Prostate gland (tissue), 2 donors: ENCODE data around the gene ZFHX3. TPM values are rescaled to one million over a fixed set of nuclear protein-coding genes. Genes with fewer than 3 reads are reported as not detected.
A peak's percentile ranks its signal among the peaks of the same experiment; 100 is the strongest.

Experiments used
- DNase-seq: peaks from one replicate; pipeline ENCODE4 v3.0.0-alpha.2; 2019; ENCODE audit warnings: low spot score
- H3K27ac ChIP-seq, 2 donors: fragments of 200-600 bp; sonication (generic); 2 replicates each; pipeline ENCODE4 v1.5.1; 2017 to 2019
- H3K27me3 ChIP-seq: fragments of 200-600 bp; sonication (generic); replicated peaks from 2 replicates; pipeline ENCODE4 v1.5.1; 2019; ENCODE audit not compliant: insufficient read depth
- H3K36me3 ChIP-seq, 2 donors: fragments of 200-600 bp; sonication (generic); 1 replicate in 1 of 2; 2 replicates in 1 of 2; pipeline versions ENCODE4 v1.5.1 to v1.8.1; 2017 to 2019
- H3K4me1 ChIP-seq: fragments of 200-600 bp; sonication (generic); replicated peaks from 2 replicates; pipeline ENCODE4 v1.5.1; 2019
- H3K4me3 ChIP-seq, 2 donors: fragments of 200-600 bp; sonication (generic); 2 replicates each; pipeline ENCODE4 v1.5.1; 2017 to 2019
- H3K9me3 ChIP-seq: fragments of 200-600 bp; sonication (generic); 2 replicates; pipeline ENCODE4 v1.5.1; 2017
- POLR2A ChIP-seq: fragments of 450-650 bp; IDR thresholded peaks from one replicate; pipeline ENCODE4 v1.6.1; 2016; ENCODE audit warnings: antibody characterized with exemption, mild to moderate bottlenecking
- POLR2AphosphoS5 ChIP-seq: sonication (generic); formaldehyde crosslinking; IDR thresholded peaks from one replicate; pipeline ENCODE4 v1.6.1; 2017; ENCODE audit warnings: antibody characterized with exemption
- WGBS: methylation state at CpG from one replicate; pipeline ENCODE4 v1.1.5; 2018; 5-methylcytosine and 5-hydroxymethylcytosine counted together
- intact Hi-C: fragments of 100-400 bp; cut with DNase I; formaldehyde crosslinking; loops from one replicate; pipeline ENCODE4 v1.14.2; 2022
- total RNA-seq, 2 donors: library from RNA; depleted of rRNA; stranded (reverse); fragments of >200 nt; gene quantifications; one replicate each; pipeline ENCODE4 v1.1.0, GENCODE V29; 2016
- TF ChIP-seq, protein P1 (sequence below), 4 experiments: fragments of 200-600 bp in 2 of 4; fragments of 450-650 bp in 2 of 4; sonication (generic) in 2 of 4; IDR thresholded peaks; 1 replicate in 3 of 4; 2 replicates in 1 of 4; pipeline ENCODE4 v1.5.1; 2016 to 2019; ENCODE audit warnings: antibody characterized with exemption in 4 of 4, mild to moderate bottlenecking in 2 of 4, moderate library complexity in 2 of 4

Gene ZFHX3
- total RNA-seq, 2 donors from 2014 or later, result 51.1 to 53.9 TPM

DNA sequence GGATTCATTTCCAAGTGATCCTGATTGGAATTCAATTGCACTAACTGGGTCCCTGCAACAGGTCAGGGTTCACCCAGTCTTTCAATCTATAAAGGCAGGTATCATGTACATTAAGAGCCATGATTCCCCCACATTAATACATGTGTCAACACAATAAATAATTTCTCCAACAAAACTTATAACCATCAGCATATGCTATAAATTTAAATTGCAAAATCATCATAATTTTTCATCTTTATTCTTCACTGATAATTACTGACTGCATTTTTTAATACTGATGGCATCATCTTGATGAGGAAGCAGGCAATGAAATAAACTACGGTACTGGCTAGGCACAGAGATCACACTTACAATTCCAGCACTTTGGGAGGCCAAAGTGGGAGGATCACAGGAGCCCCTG lies 59.4 kb downstream of the ZFHX3 start:
- H3K36me3 ChIP-seq, result no peaks in the 10 kb centered on the region
- H3K4me3 ChIP-seq, result no peak overlapping the region
- peaks cover 69% of the 10 kb centered on the region for H3K4me1 ChIP-seq
- DNase-seq, result no peak
- no peaks in the 10 kb centered on the region for H3K27me3 ChIP-seq
- no peak for TF ChIP-seq POLR2AphosphoS5
- TF ChIP-seq POLR2A, result no peak
- TF ChIP-seq, protein P1, sequence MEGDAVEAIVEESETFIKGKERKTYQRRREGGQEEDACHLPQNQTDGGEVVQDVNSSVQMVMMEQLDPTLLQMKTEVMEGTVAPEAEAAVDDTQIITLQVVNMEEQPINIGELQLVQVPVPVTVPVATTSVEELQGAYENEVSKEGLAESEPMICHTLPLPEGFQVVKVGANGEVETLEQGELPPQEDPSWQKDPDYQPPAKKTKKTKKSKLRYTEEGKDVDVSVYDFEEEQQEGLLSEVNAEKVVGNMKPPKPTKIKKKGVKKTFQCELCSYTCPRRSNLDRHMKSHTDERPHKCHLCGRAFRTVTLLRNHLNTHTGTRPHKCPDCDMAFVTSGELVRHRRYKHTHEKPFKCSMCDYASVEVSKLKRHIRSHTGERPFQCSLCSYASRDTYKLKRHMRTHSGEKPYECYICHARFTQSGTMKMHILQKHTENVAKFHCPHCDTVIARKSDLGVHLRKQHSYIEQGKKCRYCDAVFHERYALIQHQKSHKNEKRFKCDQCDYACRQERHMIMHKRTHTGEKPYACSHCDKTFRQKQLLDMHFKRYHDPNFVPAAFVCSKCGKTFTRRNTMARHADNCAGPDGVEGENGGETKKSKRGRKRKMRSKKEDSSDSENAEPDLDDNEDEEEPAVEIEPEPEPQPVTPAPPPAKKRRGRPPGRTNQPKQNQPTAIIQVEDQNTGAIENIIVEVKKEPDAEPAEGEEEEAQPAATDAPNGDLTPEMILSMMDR (IDR thresholded peaks at IDR 0.05), result no peak
- WGBS, result 57% methylated on average over 1 of the region's 1 CpG
- intact Hi-C loops, result loop anchor here (5.0 kb wide), 4 partner anchors 36 to 146 kb away; partner anchors contain the start of gene ZFHX3
- peak overlapping the region; percentile 88 to 95 for H3K27ac ChIP-seq
- H3K9me3 ChIP-seq, result no peaks in the 10 kb centered on the region

DNA sequence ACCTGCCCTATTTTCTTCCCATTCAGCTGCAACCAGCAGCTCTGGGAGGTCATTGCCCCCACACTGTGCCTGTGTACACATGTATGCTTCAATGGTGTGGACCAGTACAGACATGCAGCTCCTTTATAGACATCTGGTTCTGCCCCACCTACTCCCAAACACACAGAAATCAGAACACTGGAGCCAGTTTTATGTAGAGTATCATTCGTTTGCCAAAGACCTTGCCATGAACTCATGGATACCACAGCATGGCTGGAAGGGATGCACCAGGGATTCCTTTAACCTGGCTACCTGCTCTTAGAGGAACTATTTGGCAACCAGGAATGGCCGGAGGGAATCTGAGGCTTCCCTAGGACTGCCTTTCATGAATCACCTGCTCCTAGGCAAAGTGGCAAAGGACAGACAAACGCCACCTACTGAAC lies 60.4 kb downstream of the ZFHX3 start:
- H3K27ac ChIP-seq, result peak overlapping the region; percentile 88 to 95
- TF ChIP-seq POLR2AphosphoS5 (peak; percentile 84), POLR2A (no peak)
- TF ChIP-seq, protein P1 (IDR thresholded peaks at IDR 0.05), result no peak
- WGBS, result 29% methylated on average over 3 of the region's 3 CpGs
- DNase-seq, result peak; percentile 72
- no peak overlapping the region for H3K4me3 ChIP-seq
- intact Hi-C loops, result loop anchor here (5.0 kb wide), 4 partner anchors 35 to 145 kb away; partner anchors contain the start of gene ZFHX3
- no peaks in the 10 kb centered on the region for H3K27me3 ChIP-seq
- no peaks in the 10 kb centered on the region for H3K36me3 ChIP-seq
- H3K4me1 ChIP-seq, result peaks cover 59% of the 10 kb centered on the region
- H3K9me3 ChIP-seq, result no peaks in the 10 kb centered on the region

DNA sequence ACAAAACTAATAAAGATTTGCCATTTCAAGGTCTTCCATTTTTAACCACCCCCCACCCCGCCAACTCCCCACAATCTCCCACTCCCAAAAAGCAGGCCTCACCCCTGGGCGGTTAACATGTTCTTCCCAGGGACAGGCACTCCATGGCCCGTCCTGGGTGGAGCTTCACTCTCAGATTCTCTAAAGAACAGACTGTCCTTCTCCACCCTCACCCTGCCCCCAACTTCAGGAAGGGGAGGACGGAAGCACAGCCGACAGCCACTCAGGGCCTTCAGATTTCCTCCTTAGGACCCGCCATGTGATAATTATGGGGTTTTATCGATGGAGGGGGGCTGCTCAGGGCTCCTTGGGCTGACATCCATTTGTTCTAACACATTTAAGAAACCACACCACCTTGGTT lies 61.9 kb downstream of the ZFHX3 start:
- WGBS, result 54% methylated on average over 7 of the region's 7 CpGs
- H3K27ac ChIP-seq, result peak overlapping the region; percentile 88 to 95
- H3K9me3 ChIP-seq, result no peaks in the 10 kb centered on the region
- peaks cover 55% of the 10 kb centered on the region for H3K4me1 ChIP-seq
- intact Hi-C loops, result loop anchor here (5.0 kb wide), 4 partner anchors 34 to 144 kb away; partner anchors contain the start of gene ZFHX3
- DNase-seq, result peak; percentile 49
- no peaks in the 10 kb centered on the region for H3K36me3 ChIP-seq
- TF ChIP-seq POLR2AphosphoS5, result peak; percentile 57
- TF ChIP-seq, protein P1 (IDR thresholded peaks at IDR 0.05), result no peak
- no peaks in the 10 kb centered on the region for H3K27me3 ChIP-seq
- no peak overlapping the region for H3K4me3 ChIP-seq

DNA sequence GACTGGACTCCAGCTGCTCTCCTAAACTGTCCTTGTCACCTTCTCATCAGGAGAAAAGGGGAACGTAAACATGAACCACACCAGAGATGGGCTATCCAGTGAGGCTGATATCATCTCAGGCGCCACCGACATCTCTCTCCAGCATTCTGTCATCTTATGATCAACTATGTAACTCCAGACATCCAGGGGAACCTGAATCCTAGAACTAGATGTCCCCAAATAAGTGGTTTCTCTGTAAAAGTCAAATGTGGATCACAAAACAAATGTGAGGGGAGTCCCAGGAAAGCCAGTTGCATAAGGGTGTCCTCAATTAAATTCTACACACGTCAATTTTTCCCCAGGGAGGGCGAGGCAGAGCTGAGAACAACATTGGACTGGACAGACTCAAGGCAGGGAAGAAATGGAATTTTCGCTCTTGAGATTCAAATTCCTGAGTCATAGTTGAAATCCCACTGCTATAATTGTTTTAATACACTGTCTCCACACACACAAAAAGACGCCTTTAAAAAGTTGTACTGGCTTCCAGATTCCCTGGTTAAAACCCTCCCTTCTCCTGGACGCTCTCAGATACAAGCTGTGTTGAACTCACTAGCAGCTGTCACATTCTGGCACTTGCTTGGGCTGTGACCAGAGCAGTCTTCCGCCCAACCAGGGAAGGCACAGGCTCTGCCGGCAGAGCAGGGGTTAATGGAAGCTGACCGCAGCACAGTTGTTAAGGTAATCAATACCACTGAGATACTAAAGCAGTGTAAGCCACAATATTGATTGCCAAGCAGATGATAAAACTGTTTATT lies 62.6 kb downstream of the ZFHX3 start:
- TF ChIP-seq, protein P1 (IDR thresholded peaks at IDR 0.05), result no peak
- peak; percentile 74 for TF ChIP-seq POLR2AphosphoS5
- Histone ChIP-seq H3K36me3 (no peaks in the 10 kb centered on the region), H3K27ac (peak overlapping the region; percentile 88 to 95), H3K27me3 (no peaks in the 10 kb centered on the region), H3K9me3 (no peaks in the 10 kb centered on the region), H3K4me1 (peaks cover 50% of the 10 kb centered on the region), H3K4me3 (no peak overlapping the region)
- 25% methylated on average over 11 of the region's 11 CpGs for WGBS
- DNase-seq, result no peak
- intact Hi-C loops, result loop anchor here (5.0 kb wide), 4 partner anchors 33 to 143 kb away; partner anchors contain the start of gene ZFHX3
